HG02798 (cell line): Measurements from ENCODE around the gene RAPSN.

Experiments used
- ATAC-seq: cut with Tn5 transposase; IDR thresholded peaks from one replicate; pipeline ENCODE4 v1.9.1; 2021; ENCODE audit warnings: mild to moderate bottlenecking; ENCODE audit not compliant: unreplicated experiment, poor library complexity

The RAPSN gene

DNA sequence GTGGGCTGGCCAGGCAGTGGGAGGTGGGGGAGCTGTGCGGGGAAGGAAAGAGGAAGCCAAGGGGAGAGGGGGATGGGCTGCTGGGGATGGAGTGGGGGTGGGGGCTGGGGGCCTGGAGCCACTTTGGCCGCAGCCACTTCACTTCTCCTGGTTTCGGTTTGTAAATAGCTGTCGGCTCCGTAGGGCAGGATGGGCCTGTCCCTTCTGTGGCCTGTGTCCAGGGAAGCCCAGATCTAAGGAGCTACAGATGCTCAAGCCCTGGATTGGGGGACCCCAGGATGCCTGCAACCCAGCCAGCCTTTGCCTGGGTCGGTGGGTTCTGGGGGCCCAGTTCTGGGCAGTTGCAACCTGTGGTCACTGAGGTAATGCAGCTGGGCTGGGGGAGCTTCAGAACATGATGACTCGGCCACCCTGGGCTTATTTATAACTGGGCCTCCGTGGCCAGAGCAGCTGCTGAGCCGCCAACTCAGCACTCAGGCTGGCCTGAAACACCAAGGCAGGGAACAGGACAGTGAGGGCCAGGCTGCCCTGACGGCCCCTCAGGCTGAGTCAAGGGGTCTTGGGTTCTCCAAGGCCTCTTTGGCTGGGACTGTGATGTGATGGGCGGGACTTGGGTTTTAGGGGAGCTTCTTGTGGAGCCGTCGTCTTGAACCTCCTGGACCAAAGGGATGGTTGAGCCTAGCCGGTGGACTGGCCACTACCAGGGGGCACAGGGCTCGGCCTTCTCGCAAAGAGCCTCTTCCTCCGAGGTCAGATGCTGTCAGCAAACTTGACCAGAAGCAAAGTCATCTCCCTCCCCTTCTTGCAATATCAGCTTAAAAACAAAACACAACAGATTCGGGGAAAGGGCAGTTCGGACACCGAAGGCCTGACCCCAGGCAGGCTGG is 55.5 kb downstream of the RAPSN start:
- ATAC-seq = no peak

DNA sequence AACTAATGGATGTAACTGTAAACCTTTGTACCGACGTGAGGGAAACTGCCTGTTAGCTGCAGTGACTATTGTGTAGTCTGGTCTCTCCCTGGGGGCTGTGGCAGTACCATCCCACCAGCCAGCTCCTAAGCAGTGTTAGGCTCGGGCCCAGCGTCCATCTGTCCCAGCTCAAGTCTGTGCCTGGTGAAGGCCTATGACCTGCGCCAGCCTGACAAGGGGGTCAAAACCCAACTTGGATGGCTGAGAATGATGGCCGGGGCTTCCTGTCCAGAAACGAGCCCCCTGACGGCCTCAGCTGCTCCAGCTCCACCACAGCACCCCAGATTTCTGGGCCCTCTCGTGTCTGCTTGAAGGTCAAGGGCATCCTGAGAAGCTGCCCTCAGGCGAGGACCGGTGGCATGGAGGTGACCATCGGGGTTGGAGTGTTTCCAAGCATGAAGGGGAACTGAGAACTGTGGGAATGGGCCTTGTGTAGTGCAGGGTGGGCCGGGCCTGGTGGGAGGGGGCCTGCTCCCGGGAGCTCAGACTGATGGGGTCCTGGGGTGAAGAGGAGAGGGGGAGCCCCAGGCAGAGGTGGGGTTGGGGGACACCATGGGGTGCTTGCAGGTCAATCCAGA is 56.3 kb downstream of the RAPSN start:
- no peak for ATAC-seq

DNA sequence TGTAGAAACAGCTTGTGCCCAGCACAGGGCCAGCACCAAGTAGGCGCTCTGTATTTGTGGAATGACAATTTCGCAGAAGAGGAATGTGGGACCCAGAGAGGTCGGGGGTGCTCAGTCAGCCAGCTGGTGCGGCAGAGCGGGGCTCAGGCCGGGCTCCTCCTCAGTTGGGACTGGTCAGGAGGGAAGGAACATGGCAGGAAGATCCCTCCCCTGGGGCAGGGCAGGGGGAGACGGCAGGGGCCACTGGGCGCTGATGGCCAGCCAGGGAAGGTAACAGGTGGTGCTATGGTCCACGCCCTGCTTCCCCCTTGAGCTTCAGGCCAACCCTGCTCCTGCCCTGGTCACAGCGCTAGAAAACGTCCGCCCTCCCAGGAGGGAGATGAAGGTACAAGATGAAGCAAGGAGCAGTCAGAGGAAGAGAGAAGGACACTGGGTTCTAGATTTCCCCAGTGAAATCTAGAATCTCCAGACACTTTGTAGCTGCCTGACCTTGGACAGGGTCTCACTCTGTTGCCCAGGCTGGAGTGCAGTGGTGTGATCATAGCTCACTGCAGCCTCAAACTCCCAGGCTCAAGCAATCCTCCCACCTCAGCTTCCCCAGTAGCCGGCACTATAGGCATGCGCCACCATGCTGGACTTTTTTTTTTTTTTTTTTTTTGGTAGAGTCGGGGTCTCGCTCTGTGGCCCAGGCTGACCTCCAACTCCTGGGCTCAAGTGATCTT is 57.1 kb downstream of the RAPSN start:
- no peak for ATAC-seq

DNA sequence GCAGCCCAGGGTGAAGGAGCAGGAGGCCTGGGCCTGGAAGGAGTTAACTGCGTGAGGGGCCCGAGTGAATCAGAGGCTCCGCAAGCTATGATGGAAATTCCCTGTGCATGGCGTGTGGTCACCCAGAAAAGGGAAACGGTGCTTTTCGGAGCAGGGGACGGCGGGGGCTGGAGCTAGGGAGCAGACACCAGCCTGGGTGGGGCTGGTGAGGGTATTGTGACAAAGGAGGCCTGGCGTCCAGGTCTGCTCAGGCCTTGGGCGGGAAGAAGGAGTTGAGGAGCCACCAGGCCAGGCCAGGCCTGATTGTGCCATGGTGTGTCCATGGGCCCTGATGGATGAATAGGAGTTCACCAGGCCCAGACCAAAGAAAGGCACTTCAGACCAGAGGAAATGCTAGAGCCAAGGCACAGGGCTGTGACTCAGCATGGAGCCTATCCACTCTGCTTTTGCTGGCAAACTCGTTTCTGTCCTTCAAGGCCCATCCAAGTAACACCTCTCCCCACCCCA is 57.8 kb downstream of the RAPSN start:
- no peak for ATAC-seq

DNA sequence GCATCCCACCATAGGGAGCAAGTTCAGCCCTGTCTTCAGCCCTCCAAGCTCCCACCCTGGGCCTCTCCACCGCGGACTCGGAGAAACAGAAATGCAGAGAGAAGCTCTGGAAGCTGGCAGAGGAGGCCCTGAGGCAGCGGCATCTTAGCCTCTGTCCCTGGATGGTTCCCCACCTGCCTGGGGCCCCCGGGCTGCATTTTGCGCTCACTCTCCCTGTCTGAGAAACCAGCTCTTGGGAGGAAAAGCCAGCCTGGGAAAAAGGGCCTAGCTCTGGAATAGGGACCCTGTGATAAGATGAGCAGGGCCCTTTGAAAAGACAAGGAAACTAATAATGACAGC is 58.5 kb downstream of the RAPSN start:
- no peak for ATAC-seq

DNA sequence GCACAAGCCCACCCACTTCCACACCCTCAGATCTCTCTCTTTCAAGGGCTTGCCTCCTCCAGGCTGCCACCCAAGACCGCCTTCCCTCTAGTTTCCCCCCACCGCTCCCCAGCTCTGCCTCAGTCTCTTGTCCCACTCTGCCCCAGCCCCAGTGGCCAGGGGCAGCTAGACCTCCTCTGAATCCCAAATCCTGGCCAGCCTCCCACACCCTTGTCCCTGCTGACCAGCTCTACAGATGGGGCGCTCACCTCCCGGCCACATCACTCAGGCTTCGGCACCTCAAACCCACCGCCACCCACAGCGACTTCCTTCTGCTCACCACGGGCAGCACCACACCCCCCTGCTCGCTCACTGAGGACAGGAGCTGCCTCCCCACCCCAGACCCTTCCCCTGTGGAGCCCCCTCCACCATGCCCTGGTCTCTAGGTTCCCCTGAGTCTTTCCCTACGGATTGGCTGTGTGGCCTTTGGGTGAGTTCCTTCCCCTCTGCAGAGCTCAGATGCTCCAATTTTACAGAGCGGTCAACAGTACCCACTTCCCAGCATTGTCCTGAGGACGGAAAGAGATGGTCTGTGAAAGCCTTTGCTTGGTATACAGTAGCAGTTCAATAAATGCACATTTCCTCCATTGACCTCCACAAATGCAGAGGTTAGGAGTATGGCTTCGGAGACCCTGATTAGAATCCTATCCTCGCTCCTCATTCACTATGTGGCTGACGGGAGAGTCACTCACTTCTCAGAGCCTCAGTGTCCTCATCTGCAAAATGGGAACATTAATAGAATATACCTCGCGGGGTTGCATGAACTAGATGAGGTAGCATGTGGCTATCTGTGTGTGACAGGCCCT is 59.1 kb downstream of the RAPSN start:
- ATAC-seq = no peak

DNA sequence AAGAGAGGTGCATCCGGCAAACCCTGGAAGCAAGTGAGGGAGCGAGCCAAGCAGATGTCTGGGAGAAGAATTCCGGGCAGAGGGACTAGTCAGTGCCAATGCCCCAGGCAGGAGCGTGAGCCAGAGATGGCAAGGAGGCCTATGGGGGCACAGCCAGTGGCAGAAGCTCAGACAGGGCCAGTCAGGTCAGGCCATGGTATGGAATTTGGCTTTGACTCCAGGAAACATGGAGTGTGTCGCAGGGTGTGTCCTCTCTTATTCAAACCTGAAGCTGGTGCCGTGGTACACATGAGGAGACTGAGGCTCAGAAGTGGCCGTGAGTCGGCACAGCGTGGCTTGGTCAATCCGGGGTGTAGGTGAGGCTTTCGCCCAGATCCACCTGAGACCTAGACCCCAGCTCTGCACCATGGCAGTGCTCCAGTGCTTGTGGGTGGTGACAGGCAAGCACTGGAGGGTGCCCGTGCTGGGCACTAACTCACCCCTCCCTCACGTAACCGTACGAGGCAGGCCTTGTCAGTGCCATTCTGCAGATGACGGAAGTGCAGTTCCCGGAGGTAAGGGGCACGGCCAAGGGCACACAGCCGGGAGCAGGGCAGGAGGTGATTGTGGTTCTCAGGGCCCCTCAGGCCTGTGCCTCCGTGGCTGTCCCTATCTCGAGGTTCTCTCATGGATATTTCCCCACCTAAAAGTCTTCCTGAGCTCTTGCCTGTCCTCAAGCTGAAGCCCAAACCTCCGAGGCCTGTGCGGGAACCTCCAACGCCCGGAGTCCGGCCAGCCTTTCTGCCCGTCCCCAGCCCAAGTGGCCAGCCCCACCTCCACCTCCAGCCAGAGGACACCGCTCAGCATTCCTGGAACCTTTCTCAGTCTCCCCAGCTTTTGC is 60.0 kb downstream of the RAPSN start:
- ATAC-seq = no peak

DNA sequence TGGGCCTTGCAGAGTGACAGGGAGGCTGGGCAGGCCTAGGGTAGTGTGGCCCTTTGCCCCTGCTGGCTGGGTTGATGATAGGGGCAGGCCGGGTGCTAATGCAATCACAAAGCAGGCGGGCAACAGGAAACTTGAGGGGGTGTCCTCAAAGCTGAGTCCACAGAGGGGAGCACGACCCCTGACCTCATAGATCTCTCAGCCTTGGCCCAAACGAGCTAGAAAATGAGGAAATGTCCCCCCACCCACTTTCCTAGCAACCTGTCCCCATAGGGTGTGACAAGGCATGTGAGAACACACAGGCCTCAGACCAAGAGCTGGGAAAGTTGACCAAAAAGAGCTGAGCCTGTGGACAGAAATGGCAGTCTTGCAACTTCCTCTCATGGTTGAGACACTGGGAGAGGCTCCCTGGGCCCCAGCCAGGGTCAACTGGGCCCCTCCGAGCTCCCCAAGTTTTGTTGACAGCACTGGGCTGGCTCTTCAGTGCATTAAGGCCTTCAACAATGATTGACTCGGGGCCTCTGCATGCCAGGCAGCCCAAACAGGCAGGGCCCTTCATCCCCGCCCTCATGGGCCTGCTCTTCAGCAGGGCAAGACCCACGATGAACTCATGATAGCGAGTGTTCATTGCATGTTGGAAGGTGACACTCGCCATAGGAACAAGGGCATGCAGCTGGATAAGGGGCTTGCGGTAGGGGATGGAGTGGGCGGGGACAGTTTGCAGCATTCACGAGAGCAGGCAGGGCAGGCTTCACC is 60.8 kb downstream of the RAPSN start:
- ATAC-seq = no peak
